RWPE1 (cell line): ENCODE measurements around the gene RRAS2.

Experiments
- CTCF ChIA-PET: fragments of 350-600 bp; sonication (Branson Sonifier 250); formaldehyde crosslinking; extraction: SDS; loops from one replicate; lab custom pipeline; 2021; lab: Yijun Ruan, JAX
- POLR2A ChIA-PET: fragments of 400-600 bp; formaldehyde crosslinking; extraction: SDS; loops from one replicate; lab custom pipeline; 2020; ENCODE audit warnings: antibody characterized with exemption; ENCODE audit not compliant: low non-redundant PET; lab: Yijun Ruan, JAX
- DNase-seq: peaks from one replicate; pipeline ENCODE4 v3.0.0; 2012; ENCODE audit warnings: low spot score
- H3K27ac ChIP-seq: fragments of 450-650 bp; 2 replicates; pipeline ENCODE4 v1.5.1; 2017
- TF ChIP-seq, protein P1 (sequence below): fragments of 450-650 bp; conservative IDR thresholded peaks from 2 replicates; pipeline ENCODE4 v1.5.1; 2017; ENCODE audit warnings: low read depth, mild to moderate bottlenecking

RRAS2 gene

GRCh38 chr11:14373941-14374646 is 15.1 kb upstream of the RRAS2 start:
- TF ChIP-seq, protein P1, sequence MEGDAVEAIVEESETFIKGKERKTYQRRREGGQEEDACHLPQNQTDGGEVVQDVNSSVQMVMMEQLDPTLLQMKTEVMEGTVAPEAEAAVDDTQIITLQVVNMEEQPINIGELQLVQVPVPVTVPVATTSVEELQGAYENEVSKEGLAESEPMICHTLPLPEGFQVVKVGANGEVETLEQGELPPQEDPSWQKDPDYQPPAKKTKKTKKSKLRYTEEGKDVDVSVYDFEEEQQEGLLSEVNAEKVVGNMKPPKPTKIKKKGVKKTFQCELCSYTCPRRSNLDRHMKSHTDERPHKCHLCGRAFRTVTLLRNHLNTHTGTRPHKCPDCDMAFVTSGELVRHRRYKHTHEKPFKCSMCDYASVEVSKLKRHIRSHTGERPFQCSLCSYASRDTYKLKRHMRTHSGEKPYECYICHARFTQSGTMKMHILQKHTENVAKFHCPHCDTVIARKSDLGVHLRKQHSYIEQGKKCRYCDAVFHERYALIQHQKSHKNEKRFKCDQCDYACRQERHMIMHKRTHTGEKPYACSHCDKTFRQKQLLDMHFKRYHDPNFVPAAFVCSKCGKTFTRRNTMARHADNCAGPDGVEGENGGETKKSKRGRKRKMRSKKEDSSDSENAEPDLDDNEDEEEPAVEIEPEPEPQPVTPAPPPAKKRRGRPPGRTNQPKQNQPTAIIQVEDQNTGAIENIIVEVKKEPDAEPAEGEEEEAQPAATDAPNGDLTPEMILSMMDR: no peak
- ChIA-PET CTCF (interaction anchor here (0.6 to 0.7 kb wide), 2 partner anchors 35 to 54 kb away, joined by 3 read pairs; no protein-coding TSS in a partner anchor), POLR2A (no interaction called here)
- no peak overlapping the region for H3K27ac ChIP-seq
- no peak for DNase-seq

DNA sequence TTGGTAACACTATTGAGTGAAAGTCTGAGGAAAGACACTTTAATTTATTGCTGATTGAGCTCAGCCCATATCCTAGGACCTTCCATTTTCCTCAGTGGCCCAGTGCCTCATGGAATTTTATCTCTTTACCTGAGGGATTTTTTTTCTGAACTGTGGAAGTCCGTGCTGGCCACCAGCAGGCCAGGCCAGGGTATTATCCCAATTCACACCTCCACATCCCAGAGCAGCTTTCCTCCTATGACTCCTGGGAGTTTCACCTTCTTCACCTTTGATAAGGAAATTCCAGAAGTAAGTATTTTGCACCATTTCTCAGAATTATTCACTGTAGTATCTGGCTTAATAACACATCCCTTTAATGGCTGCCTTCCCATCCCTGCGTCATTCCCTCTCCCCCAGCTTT is 13.0 kb upstream of the RRAS2 start:
- ChIA-PET CTCF (no interaction called here), POLR2A (no interaction called here)
- no peak for DNase-seq
- TF ChIP-seq, protein P1: no peak
- no peak overlapping the region for H3K27ac ChIP-seq

GRCh38 chr11:14371249-14371648 is 12.3 kb upstream of the RRAS2 start:
- no peak overlapping the region for H3K27ac ChIP-seq
- POLR2A ChIA-PET: no interaction called here
- CTCF ChIA-PET: interaction anchor here (0.5 to 1.4 kb wide), 2 partner anchors 71 to 1507 kb away, joined by 3 to 4 read pairs; no protein-coding TSS in a partner anchor
- TF ChIP-seq, protein P1: no peak
- no peak for DNase-seq

- H3K27ac ChIP-seq: no peak overlapping the region
- CTCF ChIA-PET: interaction anchor here (0.5 to 1.4 kb wide), 3 partner anchors 70 to 1507 kb away, joined by 3 to 8 read pairs (median 4); no protein-coding TSS in a partner anchor
- no peak for DNase-seq
- POLR2A ChIA-PET: no interaction called here
- TF ChIP-seq, protein P1: no peak
Observed at GRCh38 chr11:14370496-14370895, 11.5 kb upstream of the RRAS2 start.

DNA sequence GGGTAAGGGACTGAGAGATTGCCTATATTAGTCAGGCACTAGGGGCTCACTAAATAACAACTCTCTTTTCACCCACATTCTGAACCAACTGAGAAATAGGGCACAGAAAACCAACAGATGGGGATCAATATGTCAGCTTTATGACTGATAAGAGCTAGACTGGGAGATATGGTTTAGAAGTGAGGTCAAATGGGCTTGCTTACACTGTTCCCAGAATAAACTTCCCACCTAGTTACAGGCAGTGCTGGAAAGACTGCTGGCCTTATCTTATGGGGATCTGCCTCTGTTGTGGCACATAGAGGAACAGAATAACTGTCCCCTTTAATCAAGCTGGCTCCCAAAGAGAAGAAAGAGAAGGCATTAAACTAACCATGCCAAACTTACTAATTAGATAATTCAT is 10.6 kb upstream of the RRAS2 start:
- TF ChIP-seq, protein P1: no peak
- ChIA-PET CTCF (interaction anchor here (1.2 kb wide), 1 partner anchor 86 kb away, joined by 8 read pairs; no protein-coding TSS in a partner anchor), POLR2A (no interaction called here)
- no peak for DNase-seq
- no peak overlapping the region for H3K27ac ChIP-seq

DNA sequence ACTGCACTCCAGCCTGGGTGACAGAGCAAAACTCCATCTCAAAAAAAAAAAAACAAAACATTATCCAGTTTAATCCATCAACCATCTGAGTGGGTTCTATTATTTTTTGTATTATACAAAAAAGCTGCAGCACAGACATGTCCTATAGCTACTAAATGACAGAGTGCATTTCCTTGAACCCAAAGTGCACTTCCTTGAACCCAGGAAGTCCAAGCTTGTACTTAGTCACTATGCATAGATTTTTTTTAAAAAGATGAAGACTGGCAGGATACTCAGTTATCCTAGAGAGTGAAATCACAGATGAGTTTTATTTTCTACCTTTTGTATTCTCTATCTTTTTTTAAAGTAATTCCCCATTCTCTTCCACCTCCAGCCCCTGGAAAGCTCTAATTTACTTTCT is 8.0 kb upstream of the RRAS2 start:
- no peak overlapping the region for H3K27ac ChIP-seq
- DNase-seq: no peak
- POLR2A ChIA-PET: no interaction called here
- CTCF ChIA-PET: interaction anchor here (0.7 kb wide), 1 partner anchor 39 kb away, joined by 3 read pairs; no protein-coding TSS in a partner anchor
- TF ChIP-seq, protein P1: no peak
